B cell (primary cell): Measurements from ENCODE around the gene VENTX. TPM values are rescaled to one million over a fixed set of nuclear protein-coding genes. Genes with fewer than 3 reads are reported as not detected.

Source experiments
- ATAC-seq: fragments of 200-7000 bp; cut with Tn5 transposase; one replicate; pipeline ENCODE4 v1.10.0; 2021; ENCODE audit warnings: low read depth, mild to moderate bottlenecking, moderate number of reproducible peaks, moderate library complexity
- CTCF ChIA-PET: fragments of 350-600 bp; sonication (Branson Sonifier 250); formaldehyde crosslinking; loops from one replicate; lab custom pipeline; 2021; ENCODE audit warnings: antibody characterized with exemption, inconsistent platforms; lab: Charles Lee
- POLR2A ChIA-PET: fragments of 350-600 bp; sonication (Branson Sonifier 250); formaldehyde crosslinking; loops from one replicate; lab custom pipeline; 2021; ENCODE audit warnings: antibody characterized with exemption; lab: Charles Lee
- DNase-seq: peaks from one replicate; pipeline ENCODE4 v3.0.0; 2013
- H2AFZ ChIP-seq: 2 replicates; pipeline ENCODE4 v1.6.1; 2012; ENCODE audit warnings: mild to moderate bottlenecking, low read depth, low read length; ENCODE audit not compliant: insufficient read depth, poor library complexity, severe bottlenecking
- H3K27ac ChIP-seq, 2 donors: 1 replicate in 1 of 2; 2 replicates in 1 of 2; pipeline ENCODE4 v1.5.1; 2012 to 2013; ENCODE audit warnings: low read length in 2 of 2, mild to moderate bottlenecking in 2 of 2, moderate library complexity in 1 of 2
- H3K27me3 ChIP-seq, 4 experiments: fragments of 200-600 bp in 1 of 4; sonication (generic) in 1 of 4; replicated peaks in 1 of 4; 1 replicate in 2 of 4; 2 replicates in 2 of 4; pipeline versions ENCODE4 v1.6.1 to v1.7.0; 2013 to 2016; ENCODE audit warnings: low read length in 3 of 4, mild to moderate bottlenecking in 2 of 4, mixed read lengths in 1 of 4, moderate library complexity in 1 of 4; ENCODE audit not compliant: insufficient read depth in 4 of 4, control insufficient read depth in 3 of 4; ENCODE audit errors: control extremely low read depth in 1 of 4
- H3K36me3 ChIP-seq, 2 experiments: replicated peaks in 1 of 2; 1 replicate in 1 of 2; 2 replicates in 1 of 2; pipeline versions ENCODE4 v1.6.1 to v1.7.1; 2013; ENCODE audit warnings: low read length in 1 of 2; ENCODE audit not compliant: insufficient read depth in 2 of 2, control insufficient read depth in 1 of 2; ENCODE audit errors: control extremely low read depth in 1 of 2, extremely low read depth in 1 of 2
- H3K4me1 ChIP-seq, 2 donors: fragments of 200-600 bp in 1 of 2; sonication (generic) in 1 of 2; 1 replicate in 1 of 2; 2 replicates in 1 of 2; pipeline versions ENCODE4 v1.5.1 to v1.6.1; 2013 to 2017; ENCODE audit warnings: low read length in 2 of 2; ENCODE audit not compliant: control insufficient read depth in 2 of 2, insufficient read depth in 2 of 2
- H3K4me2 ChIP-seq: replicated peaks from 2 replicates; pipeline ENCODE3; 2012; ENCODE audit warnings: mild to moderate bottlenecking, low read depth, low read length; ENCODE audit not compliant: poor library complexity, severe bottlenecking
- H3K4me3 ChIP-seq, 5 experiments: fragments of 200-600 bp in 1 of 5; sonication (generic) in 1 of 5; 1 replicate in 3 of 5; 2 replicates in 2 of 5; pipeline versions ENCODE4 v1.5.1 to v1.7.0; 2011 to 2016; ENCODE audit warnings: low read length in 4 of 5, mild to moderate bottlenecking in 4 of 5, low read depth in 2 of 5, control low read depth in 1 of 5, moderate library complexity in 1 of 5; ENCODE audit not compliant: insufficient read depth in 1 of 5; ENCODE audit errors: control extremely low read depth in 1 of 5, extremely low read depth in 1 of 5
- H3K79me2 ChIP-seq: fragments of 200-600 bp; sonication (generic); one replicate; pipeline ENCODE4 v1.6.0; 2016; ENCODE audit warnings: low read length; ENCODE audit not compliant: control insufficient read depth, insufficient read depth
- H3K9ac ChIP-seq: fragments of 200-600 bp; sonication (generic); 2 replicates; pipeline ENCODE4 v1.6.1; 2017; ENCODE audit warnings: mild to moderate bottlenecking, low read length, moderate library complexity
- H3K9me3 ChIP-seq, 3 donors: one replicate each; pipeline versions ENCODE4 v1.6.1 to v1.7.1; 2013; ENCODE audit warnings: low read length in 2 of 3; ENCODE audit not compliant: control insufficient read depth in 2 of 3, insufficient read depth in 1 of 3; ENCODE audit errors: control extremely low read depth in 1 of 3
- H4K20me1 ChIP-seq: 2 replicates; pipeline ENCODE4 v1.6.0; 2012; ENCODE audit warnings: mild to moderate bottlenecking, low read length; ENCODE audit not compliant: insufficient read depth, control insufficient read depth, poor library complexity, severe bottlenecking
- H3K27ac Mint-ChIP-seq: one replicate; pipeline ENCODE4 v1.8.0; 2021; ENCODE audit warnings: mixed read lengths
- H3K27me3 Mint-ChIP-seq: one replicate; pipeline ENCODE4 v1.8.0; 2021; ENCODE audit warnings: mixed read lengths
- H3K4me1 Mint-ChIP-seq: one replicate; pipeline ENCODE4 v1.8.0; 2021; ENCODE audit warnings: mixed read lengths
- H3K4me3 Mint-ChIP-seq: one replicate; pipeline ENCODE4 v1.8.0; 2021; ENCODE audit warnings: mixed read lengths
- H3K9me3 Mint-ChIP-seq: one replicate; pipeline ENCODE4 v1.8.0; 2022; ENCODE audit warnings: mixed read lengths; ENCODE audit not compliant: insufficient read depth
- EZH2 ChIP-seq: IDR thresholded peaks from 2 replicates; pipeline ENCODE4 v1.6.1; 2012; ENCODE audit warnings: borderline replicate concordance, low read depth, mild to moderate bottlenecking, moderate library complexity, low read length; ENCODE audit not compliant: insufficient read depth, poor library complexity, severe bottlenecking
- WGBS: methylation state at CpG from one replicate; pipeline ENCODE4 v1.1.5; 2013; ENCODE audit warnings: missing lambda C conversion rate; ENCODE audit not compliant: insufficient coverage; 5-methylcytosine and 5-hydroxymethylcytosine counted together
- intact Hi-C: fragments of 100-400 bp; cut with micrococcal nuclease; formaldehyde crosslinking; loops from one replicate; pipeline ENCODE4 v1.10.0; 2022
- polyA plus RNA-seq: library from polyadenylated mRNA; depleted of rRNA; stranded (reverse); fragments of >200 nt; gene quantifications from 2 replicates; pipeline ENCODE4 v1.2.3, GENCODE V29; 2012
- total RNA-seq, 2 donors: library from RNA; stranded (reverse); fragments of 120-200 nt in 1 of 2; gene quantifications; 1 replicate in 1 of 2; 2 replicates in 1 of 2; pipeline versions ENCODE4 v1.2.3 to v1.2.4, GENCODE V29; 2013 to 2022
- TF ChIP-seq, protein P1 (sequence below): fragments of 200-600 bp; IDR thresholded peaks from one replicate; pipeline ENCODE4 v1.8.0; 2022; ENCODE audit warnings: antibody characterized with exemption, mild to moderate bottlenecking

VENTX gene
- total and polyA plus RNA-seq, 2 donors (not counting 1 experiment from before 2014, with no cell fraction given), result 0.82 TPM; not detected in 1

DNA sequence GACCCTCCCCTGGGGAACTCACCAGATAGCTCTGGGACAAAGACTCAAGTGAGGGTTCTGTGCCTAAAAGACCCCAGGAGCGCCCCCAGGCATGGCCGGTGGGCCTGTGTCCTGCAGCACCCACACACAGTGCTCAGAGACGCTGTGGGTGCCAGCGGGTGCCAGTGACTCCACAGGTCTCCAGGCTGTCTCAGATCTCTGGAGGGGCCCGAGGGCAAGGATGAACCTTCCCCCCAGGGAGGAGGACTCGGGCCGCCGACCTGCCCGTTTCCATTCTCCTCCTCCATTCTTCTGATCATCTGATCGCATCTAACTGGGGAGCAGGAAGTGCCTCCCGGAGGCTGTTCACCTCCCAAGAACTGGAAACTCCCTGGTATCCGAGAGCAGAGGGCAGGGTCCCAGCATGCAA is 38.0 kb downstream of the VENTX start:
- H3K27ac ChIP-seq, result peak overlapping the region; percentile 94 to 97
- peaks cover 43% of the 10 kb centered on the region for H3K4me1 Mint-ChIP-seq
- WGBS, result under 1% methylated on average over 12 of the region's 12 CpGs
- TF ChIP-seq, protein P1, sequence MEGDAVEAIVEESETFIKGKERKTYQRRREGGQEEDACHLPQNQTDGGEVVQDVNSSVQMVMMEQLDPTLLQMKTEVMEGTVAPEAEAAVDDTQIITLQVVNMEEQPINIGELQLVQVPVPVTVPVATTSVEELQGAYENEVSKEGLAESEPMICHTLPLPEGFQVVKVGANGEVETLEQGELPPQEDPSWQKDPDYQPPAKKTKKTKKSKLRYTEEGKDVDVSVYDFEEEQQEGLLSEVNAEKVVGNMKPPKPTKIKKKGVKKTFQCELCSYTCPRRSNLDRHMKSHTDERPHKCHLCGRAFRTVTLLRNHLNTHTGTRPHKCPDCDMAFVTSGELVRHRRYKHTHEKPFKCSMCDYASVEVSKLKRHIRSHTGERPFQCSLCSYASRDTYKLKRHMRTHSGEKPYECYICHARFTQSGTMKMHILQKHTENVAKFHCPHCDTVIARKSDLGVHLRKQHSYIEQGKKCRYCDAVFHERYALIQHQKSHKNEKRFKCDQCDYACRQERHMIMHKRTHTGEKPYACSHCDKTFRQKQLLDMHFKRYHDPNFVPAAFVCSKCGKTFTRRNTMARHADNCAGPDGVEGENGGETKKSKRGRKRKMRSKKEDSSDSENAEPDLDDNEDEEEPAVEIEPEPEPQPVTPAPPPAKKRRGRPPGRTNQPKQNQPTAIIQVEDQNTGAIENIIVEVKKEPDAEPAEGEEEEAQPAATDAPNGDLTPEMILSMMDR, result peak; percentile 52
- TF ChIP-seq EZH2, result no peak
- intact Hi-C loops, result loop anchor here (1.0 to 10.0 kb wide), 4 partner anchors 14 to 131 kb away; partner anchors contain the start of gene MTG1
- peak overlapping the region; percentile 89 for H3K4me3 Mint-ChIP-seq
- peak overlapping the region; percentile 64 for H2AFZ ChIP-seq
- peak overlapping the region; percentile 79 to 96 (median 83) for H3K4me3 ChIP-seq
- peak overlapping the region; percentile 99 for H3K4me2 ChIP-seq
- DNase-seq, result peak; percentile 68
- no peaks in the 10 kb centered on the region for H3K9me3 Mint-ChIP-seq
- peaks cover 0 to 33% of the 10 kb centered on the region in 2 experiments for H3K36me3 ChIP-seq
- peaks cover 12% of the 10 kb centered on the region for H3K79me2 ChIP-seq
- no peaks in the 10 kb centered on the region for H3K9me3 ChIP-seq
- peaks cover 21% of the 10 kb centered on the region for H4K20me1 ChIP-seq
- H3K4me1 ChIP-seq, result peaks cover 45 to 70% of the 10 kb centered on the region in 2 donors
- ATAC-seq, result peak; percentile 29
- H3K27me3 ChIP-seq, result no peaks in the 10 kb centered on the region
- CTCF ChIA-PET, result interaction anchor here (0.6 to 3.3 kb wide), 9 partner anchors 10 to 132 kb away, joined by 3 to 80 read pairs (median 3); no protein-coding TSS in a partner anchor
- POLR2A ChIA-PET, result interaction anchor here (0.8 to 2.6 kb wide), 7 partner anchors 9 to 49 kb away, joined by 3 to 12 read pairs (median 10); partner anchors contain the start of genes TUBGCP2 and ZNF511
- H3K27me3 Mint-ChIP-seq, result no peaks in the 10 kb centered on the region
- H3K27ac Mint-ChIP-seq, result peak overlapping the region; percentile 95
- H3K9ac ChIP-seq, result peak overlapping the region; percentile 96

DNA sequence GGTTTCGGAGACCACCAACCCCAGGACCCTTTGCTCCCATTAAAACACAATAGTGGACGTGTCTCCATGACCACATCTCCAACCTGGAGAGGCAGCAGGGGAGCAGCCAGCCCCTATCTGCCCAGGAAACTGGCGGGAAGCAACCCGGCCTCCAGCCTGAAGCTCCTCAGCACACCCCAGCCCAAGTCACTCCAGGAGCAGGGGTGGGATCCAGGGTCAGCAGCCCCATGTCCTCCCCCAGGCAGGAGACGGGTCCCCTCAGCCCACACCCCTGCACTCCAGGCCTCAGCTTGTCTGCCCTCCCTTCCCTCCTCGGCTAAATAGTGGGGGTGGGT is 38.4 kb downstream of the VENTX start:
- Histone ChIP-seq H3K4me3 (peak overlapping the region; percentile 79 to 96 (median 83)), H3K27ac (peak overlapping the region; percentile 94 to 97), H3K9me3 (no peaks in the 10 kb centered on the region), H3K4me2 (peak overlapping the region; percentile 99), H3K79me2 (peaks cover 12% of the 10 kb centered on the region), H3K36me3 (peaks cover 0 to 29% of the 10 kb centered on the region in 2 experiments), H2AFZ (peak overlapping the region; percentile 64), H4K20me1 (peaks cover 21% of the 10 kb centered on the region), H3K27me3 (no peaks in the 10 kb centered on the region), H3K4me1 (peaks cover 45 to 70% of the 10 kb centered on the region in 2 donors), H3K9ac (peak overlapping the region; percentile 96)
- no peaks in the 10 kb centered on the region for H3K9me3 Mint-ChIP-seq
- intact Hi-C loops, result loop anchor here (5.0 to 10.0 kb wide), 2 partner anchors 116 to 131 kb away; partner anchors contain the start of gene MTG1
- H3K27me3 Mint-ChIP-seq, result no peaks in the 10 kb centered on the region
- ChIA-PET POLR2A (interaction anchor here (0.6 to 2.6 kb wide), 6 partner anchors 12 to 754 kb away, joined by 3 to 12 read pairs (median 10); partner anchors contain the start of genes TUBGCP2 and ZNF511), CTCF (interaction anchor here (0.9 to 3.3 kb wide), 4 partner anchors 9 to 53 kb away, joined by 3 to 80 read pairs (median 4); no protein-coding TSS in a partner anchor)
- TF ChIP-seq, protein P1, result no peak
- TF ChIP-seq EZH2, result no peak
- no peak for ATAC-seq
- peak overlapping the region; percentile 95 for H3K27ac Mint-ChIP-seq
- H3K4me1 Mint-ChIP-seq, result peaks cover 43% of the 10 kb centered on the region
- 5% methylated on average over 4 of the region's 6 CpGs for WGBS
- no peak for DNase-seq
- H3K4me3 Mint-ChIP-seq, result peak overlapping the region; percentile 89
